ENCODE data around the gene CCDC116. TPM values are rescaled to one million over a fixed set of nuclear protein-coding genes. Genes with fewer than 3 reads are reported as not detected.

Gene CCDC116
- total RNA-seq, 6 experiments from 2014 or later: not detected

DNA sequence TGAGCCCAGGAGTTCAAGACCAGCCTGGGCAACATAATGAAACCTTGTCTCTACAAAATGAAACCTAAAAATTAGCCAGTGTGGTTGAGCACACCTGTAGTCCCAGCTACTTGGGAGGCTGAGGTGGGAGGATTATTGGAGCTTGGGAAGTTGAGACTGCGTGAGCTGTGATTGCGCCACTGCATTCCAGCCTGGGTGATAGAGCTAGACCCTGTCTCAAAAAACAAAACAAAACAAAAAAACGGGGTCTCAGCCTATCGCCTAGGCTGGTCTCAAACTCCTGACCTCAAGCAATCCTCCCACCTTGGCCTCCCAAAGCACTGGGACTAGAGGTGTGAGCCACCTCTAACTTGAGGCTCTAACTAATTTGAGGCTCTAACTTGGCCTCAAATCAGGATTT lies 46.8 kb downstream of the CCDC116 start:
- H3K9me3 ChIP-seq: no peaks in the 10 kb centered on the region
- DNase-seq (no peak), ATAC-seq (no peak)
- intact Hi-C loops (cut with DNase I): no loop called here
- no peak for TF ChIP-seq CTCF (IDR thresholded peaks at IDR 0.05)
- no peak for TF ChIP-seq POLR2A (IDR thresholded peaks at IDR 0.05)
- H3K36me3 ChIP-seq: peaks cover 0 to 27% (median 8%) of the 10 kb centered on the region in 4 donors
- no peaks in the 10 kb centered on the region for H3K27me3 ChIP-seq
- no peak overlapping the region for H3K27ac ChIP-seq
- no peak overlapping the region for H3K4me3 ChIP-seq
- WGBS (ENCODE audit: insufficient coverage, low coverage, low lambda C conversion rate, missing lambda C conversion rate): 63% methylated on average over 4 of the region's 4 CpGs
- H3K4me1 ChIP-seq: peaks cover 0 to 24% (median 0%) of the 10 kb centered on the region in 4 donors

- no peak for DNase-seq
- intact Hi-C loops (cut with DNase I): no loop called here
- no peaks in the 10 kb centered on the region for H3K27me3 ChIP-seq
- no peak overlapping the region for H3K27ac ChIP-seq
- WGBS (ENCODE audit: insufficient coverage, low coverage, low lambda C conversion rate, missing lambda C conversion rate): 60% methylated on average over 3 of the region's 21 CpGs
- H3K36me3 ChIP-seq: peaks cover 0 to 28% (median 10%) of the 10 kb centered on the region in 4 donors
- no peak for ATAC-seq
- TF ChIP-seq CTCF (IDR thresholded peaks at IDR 0.05): no peak
- TF ChIP-seq POLR2A (IDR thresholded peaks at IDR 0.05): no peak
- peaks cover 0 to 10% (median 0%) of the 10 kb centered on the region in 4 donors for H3K4me1 ChIP-seq
- no peaks in the 10 kb centered on the region for H3K9me3 ChIP-seq
- no peak overlapping the region for H3K4me3 ChIP-seq
These were observed 48.4 kb downstream of the CCDC116 start for GRCh38 chr22:21680830-21681565.

DNA sequence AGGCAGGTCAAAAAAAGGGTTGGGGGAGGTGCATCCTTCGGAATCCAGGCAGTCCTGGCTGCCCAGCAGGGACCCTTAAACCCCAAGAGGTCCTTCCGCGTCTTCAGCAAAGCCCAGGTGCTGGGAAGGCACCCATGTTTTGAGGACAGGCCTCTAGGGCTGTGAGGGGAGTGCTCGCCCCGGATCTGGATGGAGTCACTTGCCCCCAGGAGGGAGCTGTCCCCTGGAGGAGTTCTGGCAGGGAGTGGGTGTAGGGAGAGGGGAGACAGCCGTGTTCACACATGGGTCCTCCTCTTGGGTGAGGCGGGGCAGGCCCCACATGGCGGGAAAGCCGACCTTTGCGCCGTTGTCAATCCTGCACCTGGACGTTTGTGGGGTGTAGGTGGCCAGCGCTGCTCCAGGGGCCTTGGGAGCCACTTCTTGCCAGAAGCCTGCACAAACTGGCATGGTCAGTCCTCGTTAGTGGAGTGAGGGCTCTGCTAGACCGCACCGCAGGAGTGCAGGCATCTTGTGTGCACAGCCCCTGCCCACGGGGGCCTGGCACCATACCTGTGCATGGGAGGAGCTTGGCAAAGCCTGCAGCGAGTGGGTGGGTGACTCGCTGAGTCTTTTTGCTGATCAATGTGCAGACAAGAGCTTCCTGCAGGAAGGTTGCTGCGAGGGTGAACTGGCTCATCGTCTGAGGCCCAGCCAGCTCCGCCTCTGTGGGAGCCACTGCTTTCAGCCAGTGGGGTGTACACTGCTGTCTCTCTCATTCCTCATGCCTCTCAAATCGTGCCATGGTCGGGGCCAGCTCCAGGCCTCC lies 49.2 kb downstream of the CCDC116 start:
- H3K27ac ChIP-seq: no peak overlapping the region
- H3K27me3 ChIP-seq: no peaks in the 10 kb centered on the region
- no peak for TF ChIP-seq POLR2A (IDR thresholded peaks at IDR 0.05)
- no peak for TF ChIP-seq CTCF (IDR thresholded peaks at IDR 0.05)
- H3K36me3 ChIP-seq: peaks cover 0 to 35% (median 15%) of the 10 kb centered on the region in 4 donors
- DNase-seq: no peak
- no peaks in the 10 kb centered on the region for H3K9me3 ChIP-seq
- no peak for ATAC-seq
- WGBS (ENCODE audit: insufficient coverage, low coverage, low lambda C conversion rate, missing lambda C conversion rate): no CpG with 5 or more reads among the region's 24 CpGs
- intact Hi-C loops (cut with DNase I): no loop called here
- peaks cover 0 to 10% (median 0%) of the 10 kb centered on the region in 4 donors for H3K4me1 ChIP-seq
- no peak overlapping the region for H3K4me3 ChIP-seq

DNA sequence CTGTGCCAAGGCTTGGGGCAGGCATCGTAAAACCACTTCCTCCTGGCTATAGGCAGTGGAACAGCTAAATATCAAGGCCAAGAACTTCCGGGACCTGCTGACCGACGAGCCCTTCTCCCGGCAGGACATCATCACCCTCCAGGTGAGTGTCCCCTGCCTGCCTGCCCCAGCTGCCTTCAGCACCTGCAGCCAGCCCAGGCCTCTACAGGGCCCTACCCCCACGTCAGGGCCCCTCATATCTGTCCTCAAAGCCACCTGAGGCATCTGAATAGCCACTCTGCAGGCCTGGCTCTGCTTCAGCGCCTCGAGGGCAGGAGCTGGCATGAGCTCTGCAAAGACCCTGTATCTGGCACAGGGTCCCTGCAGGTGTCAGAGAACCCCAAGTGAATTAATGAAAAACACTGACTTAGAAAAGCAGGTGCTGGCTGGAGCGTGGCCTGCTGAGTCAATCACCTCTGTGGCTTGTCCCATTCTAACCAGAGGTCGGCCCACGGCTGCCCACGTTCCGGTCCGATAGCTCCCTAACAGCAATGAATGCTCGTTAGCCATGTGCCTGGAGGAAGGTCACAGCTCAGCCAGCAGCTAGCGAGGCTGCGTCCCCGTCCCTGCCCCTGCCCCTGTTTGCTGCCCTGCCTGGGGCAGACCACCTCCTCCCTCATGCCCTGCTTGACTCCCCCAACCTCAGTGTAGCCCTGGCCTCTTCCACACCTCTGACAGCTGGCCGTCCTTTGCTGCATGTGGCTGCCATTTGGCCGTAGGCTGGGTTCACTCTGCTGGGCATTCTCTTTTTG lies 50.0 kb downstream of the CCDC116 start:
- no peak overlapping the region for H3K27ac ChIP-seq
- peaks cover 0 to 10% (median 0%) of the 10 kb centered on the region in 4 donors for H3K4me1 ChIP-seq
- peaks cover 0 to 43% (median 20%) of the 10 kb centered on the region in 4 donors for H3K36me3 ChIP-seq
- no peaks in the 10 kb centered on the region for H3K9me3 ChIP-seq
- H3K27me3 ChIP-seq: no peaks in the 10 kb centered on the region
- intact Hi-C loops (cut with DNase I): no loop called here
- 88% methylated on average over 3 of the region's 20 CpGs for WGBS (ENCODE audit: insufficient coverage, low coverage, low lambda C conversion rate, missing lambda C conversion rate)
- TF ChIP-seq POLR2A (IDR thresholded peaks at IDR 0.05): no peak
- no peak for TF ChIP-seq CTCF (IDR thresholded peaks at IDR 0.05)
- H3K4me3 ChIP-seq: no peak overlapping the region
- DNase-seq (no peak), ATAC-seq (no peak)
